HG03469 (cell line): ENCODE data around the gene RAB14.
A peak's percentile ranks its signal among the peaks of the same experiment; 100 is the strongest.
"Not testable (repeated sequence)": the region's sequence is repeated elsewhere in the genome, so short reads cannot be mapped to it uniquely, and the experiment has no call there.

Experiments
- ATAC-seq: cut with Tn5 transposase; IDR thresholded peaks from one replicate; pipeline ENCODE4 v1.9.1; 2021; ENCODE audit warnings: mild to moderate bottlenecking, moderate library complexity, moderate number of reproducible peaks; ENCODE audit not compliant: unreplicated experiment

RAB14 gene

GRCh38 chr9:121169094-121169601 lies 32.5 kb downstream of the RAB14 start:
- no peak for ATAC-seq

- ATAC-seq, result no peak
These were observed 33.6 kb downstream of the RAB14 start for GRCh38 chr9:121168052-121168451.

GRCh38 chr9:121160025-121160424 lies 41.6 kb downstream of the RAB14 start:
- no peak for ATAC-seq

- no peak for ATAC-seq
These were observed 43.7 kb downstream of the RAB14 start for GRCh38 chr9:121157939-121158338.

- ATAC-seq, result peak; percentile 49
These were observed 45.4 kb downstream of the RAB14 start for GRCh38 chr9:121156263-121156731.

- ATAC-seq, result no peak
These were observed 46.9 kb downstream of the RAB14 start for GRCh38 chr9:121154782-121155181.

GRCh38 chr9:121153642-121154041 lies 48.0 kb downstream of the RAB14 start:
- ATAC-seq, result no peak

GRCh38 chr9:121150188-121150587 lies 51.5 kb downstream of the RAB14 start:
- no peak for ATAC-seq

GRCh38 chr9:121144482-121144881 lies 57.2 kb downstream of the RAB14 start:
- ATAC-seq, result no peak

GRCh38 chr9:121143771-121144170 lies 57.9 kb downstream of the RAB14 start:
- no peak for ATAC-seq

- no peak for ATAC-seq
These were observed 60.0 kb downstream of the RAB14 start for GRCh38 chr9:121141706-121142105.

- ATAC-seq, result no peak
These were observed 60.4 kb downstream of the RAB14 start for GRCh38 chr9:121141306-121141705.

GRCh38 chr9:121140162-121140561 lies 61.5 kb downstream of the RAB14 start:
- no peak for ATAC-seq

- ATAC-seq, result no peak
These were observed 62.7 kb downstream of the RAB14 start for GRCh38 chr9:121138973-121139372.

- ATAC-seq, result no peak
These were observed 63.1 kb downstream of the RAB14 start for GRCh38 chr9:121138561-121138960.

- ATAC-seq, result no peak
These were observed 66.0 kb downstream of the RAB14 start for GRCh38 chr9:121135642-121136041.

- ATAC-seq, result no peak
These were observed 68.4 kb downstream of the RAB14 start for GRCh38 chr9:121133104-121133816.

GRCh38 chr9:121129384-121129783 lies 72.3 kb downstream of the RAB14 start:
- ATAC-seq, result not testable (repeated sequence)
